ENCODE data around the gene GCC2. TPM values are rescaled to one million over a fixed set of nuclear protein-coding genes. Genes with fewer than 3 reads are reported as not detected.
"Not testable (repeated sequence)": the region's sequence is repeated elsewhere in the genome, so short reads cannot be mapped to it uniquely, and the experiment has no call there.

Gene GCC2
- polyA plus RNA-seq, 1 donor from 2014 or later = 65.6 TPM

DNA sequence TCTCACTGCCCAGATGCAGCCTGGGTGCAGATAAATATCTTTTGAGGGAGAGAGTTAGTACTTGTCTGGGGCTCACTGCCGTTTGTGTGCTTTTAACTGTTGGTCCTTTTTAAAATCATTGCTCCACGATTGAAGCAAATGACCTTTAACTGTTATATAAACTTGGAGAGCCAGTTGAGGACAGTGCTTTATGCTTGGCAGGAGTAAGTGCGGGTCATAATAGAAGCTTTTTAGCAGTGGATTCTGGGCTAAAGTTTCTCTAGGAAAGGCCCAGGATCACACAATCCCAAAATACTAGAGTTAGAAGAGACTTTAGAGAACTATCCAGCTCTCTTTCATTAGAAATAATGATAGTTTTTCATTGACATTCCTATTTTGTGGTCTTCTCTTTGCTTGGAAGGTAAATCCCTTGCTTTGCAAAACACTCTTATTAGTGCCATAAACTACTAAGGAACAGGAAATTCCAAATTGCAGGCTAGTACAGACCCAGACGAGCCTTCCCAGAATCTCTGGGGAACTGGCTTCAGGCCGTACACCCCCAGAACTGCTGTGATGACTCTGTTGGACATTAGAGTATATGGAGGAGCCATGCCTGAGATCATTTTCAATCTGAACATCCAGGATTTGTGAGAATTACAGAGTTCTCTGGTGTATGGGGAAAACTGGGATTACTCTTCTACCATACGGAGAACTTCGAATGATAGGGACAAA is 104.4 kb downstream of the GCC2 start:
- H3K27me3 Mint-ChIP-seq = no peaks in the 10 kb centered on the region
- peaks cover 0 to 4% (median 3%) of the 10 kb centered on the region in 3 donors for H3K4me1 Mint-ChIP-seq
- H3K9me3 Mint-ChIP-seq = no peaks in the 10 kb centered on the region
- H3K4me3 Mint-ChIP-seq = no peak overlapping the region
- H3K27ac Mint-ChIP-seq = no peak overlapping the region
- peaks cover 2% of the 10 kb centered on the region for H3K36me3 Mint-ChIP-seq

DNA sequence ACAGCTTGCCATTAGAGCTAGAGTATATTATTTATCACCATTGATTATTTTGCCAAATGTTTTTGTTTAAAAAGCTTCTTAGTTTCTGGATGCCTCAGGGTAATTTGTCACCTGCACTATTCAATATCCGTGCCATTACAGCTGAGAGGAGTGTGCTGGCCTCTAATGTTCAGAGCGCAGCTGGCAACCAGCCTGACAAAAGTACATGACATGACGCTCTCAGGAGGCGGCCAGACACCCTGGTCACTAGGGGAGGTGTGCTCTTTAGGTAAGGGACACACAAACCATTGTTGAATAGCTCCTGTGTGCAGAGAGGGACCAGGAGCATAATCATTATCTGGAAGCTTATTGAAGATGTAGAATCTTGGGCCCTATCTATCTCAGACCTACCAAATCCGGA is 105.5 kb downstream of the GCC2 start:
- H3K36me3 Mint-ChIP-seq = peaks cover 2% of the 10 kb centered on the region
- no peak overlapping the region for H3K27ac Mint-ChIP-seq
- H3K9me3 Mint-ChIP-seq = no peaks in the 10 kb centered on the region
- H3K4me1 Mint-ChIP-seq = peaks cover 0 to 4% (median 3%) of the 10 kb centered on the region in 3 donors
- H3K27me3 Mint-ChIP-seq = no peaks in the 10 kb centered on the region
- no peak overlapping the region for H3K4me3 Mint-ChIP-seq

DNA sequence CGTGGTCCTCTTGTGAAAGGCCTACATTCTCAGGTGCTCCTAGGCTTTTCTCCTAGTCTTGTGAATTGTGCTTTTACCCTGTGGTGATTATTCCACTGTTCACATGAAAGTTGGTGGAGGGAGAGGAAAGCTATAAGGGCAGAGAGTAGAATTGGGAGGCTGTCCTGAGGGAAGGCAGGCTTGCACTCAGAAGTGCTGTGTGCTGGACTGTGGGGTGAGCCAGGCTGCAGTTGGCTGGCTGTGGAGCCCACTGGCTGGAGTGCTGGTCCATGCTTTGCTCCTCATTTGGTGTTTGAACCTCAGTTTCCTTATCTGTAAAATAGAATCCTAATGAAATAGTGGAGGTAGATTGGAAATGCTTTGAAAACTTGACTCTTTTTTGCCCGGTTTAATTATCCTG is 106.6 kb downstream of the GCC2 start:
- H3K27me3 Mint-ChIP-seq = no peaks in the 10 kb centered on the region
- H3K27ac Mint-ChIP-seq = peak overlapping the region in 1 of 3 donors; percentile 45
- peaks cover 2% of the 10 kb centered on the region for H3K36me3 Mint-ChIP-seq
- no peak overlapping the region for H3K4me3 Mint-ChIP-seq
- no peaks in the 10 kb centered on the region for H3K9me3 Mint-ChIP-seq
- peaks cover 2 to 8% (median 3%) of the 10 kb centered on the region in 3 donors for H3K4me1 Mint-ChIP-seq

DNA sequence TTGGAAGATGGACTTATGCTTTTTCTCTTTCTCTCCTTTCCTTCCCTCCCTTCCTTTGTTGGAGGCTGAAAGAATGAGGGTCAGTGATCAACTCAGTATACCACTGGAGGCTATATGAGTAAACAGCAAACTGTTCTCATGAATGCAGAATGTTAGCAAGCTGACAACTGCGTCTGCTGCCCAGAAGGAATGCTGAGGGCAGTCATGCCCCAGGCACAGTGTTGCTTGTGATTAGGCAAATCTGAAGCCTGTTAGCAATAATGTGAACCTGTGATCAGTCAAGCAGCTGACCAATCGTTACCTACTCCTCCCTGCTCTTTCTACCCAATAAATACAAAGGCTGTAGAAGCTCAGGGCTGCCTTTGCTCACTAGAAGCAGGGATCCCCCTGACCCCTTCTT is 107.6 kb downstream of the GCC2 start:
- H3K36me3 Mint-ChIP-seq, H3K27me3 Mint-ChIP-seq: not testable (repeated sequence)

More for the DNA sequence above, 107.6 kb downstream of the GCC2 start:
- not testable (repeated sequence) for H3K4me1 Mint-ChIP-seq, H3K9me3 Mint-ChIP-seq, H3K4me3 Mint-ChIP-seq, H3K27ac Mint-ChIP-seq

Other genes with a start within 250 kb of the GCC2 start
- not detected for gene SULT1C3, start 209.2 kb upstream of the GCC2 start, polyA plus RNA-seq
- gene SULT1C2, start 160.3 kb upstream of the GCC2 start, polyA plus RNA-seq = not detected
- gene SULT1C4, start 71.3 kb upstream of the GCC2 start, polyA plus RNA-seq = not detected
- gene LIMS1, start 85.3 kb downstream of the GCC2 start, polyA plus RNA-seq = 42.2 TPM

Measured in IgD-negative memory B cell (primary cell).